H9 (cell line): ENCODE results near the gene RNF32. TPM values are rescaled to one million over a fixed set of nuclear protein-coding genes. Genes with fewer than 3 reads are reported as not detected.
A peak's percentile ranks its signal among the peaks of the same experiment; 100 is the strongest.

Experiments used
- DNase-seq: peaks from one replicate; pipeline ENCODE4 v3.0.0-alpha.2; 2017
- H2AFZ ChIP-seq: one replicate; pipeline ENCODE4 v1.6.1; 2013; ENCODE audit warnings: mild to moderate bottlenecking, low read length, control low read depth, moderate library complexity
- H2AK5ac ChIP-seq: 2 replicates; pipeline ENCODE4 v1.6.1; 2013; ENCODE audit warnings: low read length, control low read depth, mixed read lengths; ENCODE audit not compliant: insufficient read length
- H2BK120ac ChIP-seq: one replicate; pipeline ENCODE4 v1.6.1; 2013; ENCODE audit warnings: low read depth, mild to moderate bottlenecking, low read length, control low read depth, inconsistent platforms; ENCODE audit not compliant: poor library complexity, severe bottlenecking
- H2BK12ac ChIP-seq: 2 replicates; pipeline ENCODE4 v1.6.1; 2013; ENCODE audit warnings: low read length, control low read depth, mixed read lengths, low read depth; ENCODE audit not compliant: insufficient read length
- H2BK15ac ChIP-seq: 2 replicates; pipeline ENCODE4 v1.6.1; 2013; ENCODE audit warnings: low read depth, low read length, control low read depth
- H2BK20ac ChIP-seq: one replicate; pipeline ENCODE4 v1.6.1; 2013; ENCODE audit warnings: low read depth, mild to moderate bottlenecking, low read length, control low read depth, inconsistent platforms; ENCODE audit not compliant: poor library complexity, severe bottlenecking
- H2BK5ac ChIP-seq: 2 replicates; pipeline ENCODE4 v1.6.1; 2013; ENCODE audit warnings: low read length, control low read depth, mixed read lengths; ENCODE audit not compliant: insufficient read length
- H3K14ac ChIP-seq: 2 replicates; pipeline ENCODE4 v1.6.1; 2013; ENCODE audit warnings: low read length, control low read depth; ENCODE audit not compliant: insufficient read depth
- H3K18ac ChIP-seq: 2 replicates; pipeline ENCODE4 v1.6.1; 2013; ENCODE audit warnings: low read depth, mild to moderate bottlenecking, mixed read lengths, low read length, control low read depth; ENCODE audit not compliant: insufficient read length
- H3K23ac ChIP-seq: 2 replicates; pipeline ENCODE4 v1.6.1; 2013; ENCODE audit warnings: low read length, control low read depth, mixed read lengths, low read depth; ENCODE audit not compliant: insufficient read length
- H3K23me2 ChIP-seq: 2 replicates; pipeline ENCODE4 v1.6.1; 2013; ENCODE audit warnings: low read depth, mild to moderate bottlenecking, mixed read lengths, low read length, control low read depth; ENCODE audit not compliant: insufficient read length, poor library complexity, severe bottlenecking
- H3K27ac ChIP-seq: 2 replicates; pipeline ENCODE4 v1.5.1; 2013; ENCODE audit warnings: low read length, control low read depth, mixed read lengths, low read depth; ENCODE audit not compliant: insufficient read length
- H3K27me3 ChIP-seq: 2 replicates; pipeline ENCODE4 v1.6.1; 2013; ENCODE audit warnings: low read length, control low read depth, inconsistent platforms; ENCODE audit not compliant: insufficient read depth
- H3K4ac ChIP-seq: 2 replicates; pipeline ENCODE4 v1.6.1; 2013; ENCODE audit warnings: low read depth, mild to moderate bottlenecking, control low read depth, inconsistent platforms, low read length, moderate library complexity
- H3K4me1 ChIP-seq: 2 replicates; pipeline ENCODE4 v1.6.1; 2013; ENCODE audit warnings: low read length, control low read depth, inconsistent platforms; ENCODE audit not compliant: insufficient read depth
- H3K4me2 ChIP-seq: 2 replicates; pipeline ENCODE4 v1.6.1; 2013; ENCODE audit warnings: low read length, control low read depth, mixed read lengths; ENCODE audit not compliant: insufficient read length, insufficient read depth
- H3K56ac ChIP-seq: 2 replicates; pipeline ENCODE4 v1.6.1; 2013; ENCODE audit warnings: low read depth, mild to moderate bottlenecking, mixed read lengths, low read length, control low read depth; ENCODE audit not compliant: insufficient read length
- H3K79me1 ChIP-seq: 2 replicates; pipeline ENCODE4 v1.6.1; 2013; ENCODE audit warnings: low read depth, mild to moderate bottlenecking, moderate library complexity, low read length, control low read depth, inconsistent platforms; ENCODE audit not compliant: insufficient read depth, poor library complexity, severe bottlenecking
- H3K79me2 ChIP-seq: 2 replicates; pipeline ENCODE4 v1.6.1; 2013; ENCODE audit warnings: low read length, control low read depth, inconsistent platforms; ENCODE audit not compliant: insufficient read depth
- H3K9ac ChIP-seq: 2 replicates; pipeline ENCODE4 v1.6.1; 2013; ENCODE audit warnings: low read length, control low read depth, mixed read lengths; ENCODE audit not compliant: insufficient read length; ENCODE audit errors: extremely low read depth
- H3K9me3 ChIP-seq: one replicate; pipeline ENCODE4 v1.6.1; 2013; ENCODE audit warnings: low read depth, low read length, inconsistent platforms; ENCODE audit not compliant: control insufficient read depth
- H3T11ph ChIP-seq: one replicate; pipeline ENCODE4 v1.6.1; 2013; ENCODE audit warnings: mild to moderate bottlenecking, low read length, control low read depth, inconsistent platforms
- H4K20me1 ChIP-seq: one replicate; pipeline ENCODE4 v1.6.1; 2013; ENCODE audit not compliant: control insufficient read depth, insufficient read length, insufficient read depth
- H4K5ac ChIP-seq: 2 replicates; pipeline ENCODE4 v1.6.1; 2013; ENCODE audit warnings: low read depth, mild to moderate bottlenecking, mixed read lengths, low read length, control low read depth; ENCODE audit not compliant: insufficient read length
- H4K8ac ChIP-seq: replicated peaks from 2 replicates; pipeline ENCODE4 v1.6.1; 2013; ENCODE audit warnings: low read length, control low read depth, mixed read lengths, low read depth; ENCODE audit not compliant: insufficient read length
- H4K91ac ChIP-seq: 2 replicates; pipeline ENCODE4 v1.6.1; 2013; ENCODE audit warnings: low read depth, mild to moderate bottlenecking, moderate library complexity, mixed read lengths, low read length, control low read depth; ENCODE audit not compliant: insufficient read length
- H3K27ac Mint-ChIP-seq, 3 experiments: 2 replicates in 2 of 3; 3 replicates in 1 of 3; pipeline ENCODE4 v1.8.0; 2020 to 2021; ENCODE audit warnings: mixed read lengths in 3 of 3, mild to moderate bottlenecking in 1 of 3, moderate library complexity in 1 of 3
- H3K27me3 Mint-ChIP-seq: 2 replicates; pipeline ENCODE4 v1.8.0; 2021; ENCODE audit warnings: low read depth, mild to moderate bottlenecking, moderate library complexity, mixed read lengths
- H3K36me3 Mint-ChIP-seq, 3 experiments: 2 replicates in 2 of 3; 3 replicates in 1 of 3; pipeline ENCODE4 v1.8.0; 2020 to 2021; ENCODE audit warnings: low read depth in 3 of 3, mixed read lengths in 3 of 3; ENCODE audit not compliant: insufficient read depth in 1 of 3
- H3K4me1 Mint-ChIP-seq, 2 experiments: 2 replicates each; pipeline ENCODE4 v1.8.0; 2020; ENCODE audit warnings: mixed read lengths in 2 of 2
- H3K4me3 Mint-ChIP-seq, 2 experiments: 2 replicates in 1 of 2; 3 replicates in 1 of 2; pipeline ENCODE4 v1.8.0; 2020 to 2021; ENCODE audit warnings: mild to moderate bottlenecking in 2 of 2, mixed read lengths in 2 of 2, moderate library complexity in 1 of 2
- H3K9me3 Mint-ChIP-seq, 2 experiments: 2 replicates in 1 of 2; 3 replicates in 1 of 2; pipeline ENCODE4 v1.8.0; 2020; ENCODE audit warnings: mild to moderate bottlenecking in 2 of 2, mixed read lengths in 2 of 2, moderate library complexity in 1 of 2
- CTCF ChIP-seq: fragments of 200-600 bp; sonication (generic); conservative IDR thresholded peaks from 3 replicates; pipeline ENCODE4 v1.8.0; 2021; ENCODE audit warnings: antibody characterized with exemption, mild to moderate bottlenecking
- WGBS: extraction: QIAGEN DNeasy Blood & Tissue Kit; methylation state at CpG from one replicate; pipeline ENCODE4 v1.1.7; 2013; ENCODE audit warnings: missing lambda C conversion rate, low lambda C conversion rate, mixed read lengths; ENCODE audit not compliant: insufficient read length; ENCODE audit errors: extremely low coverage; 5-methylcytosine and 5-hydroxymethylcytosine counted together
- total RNA-seq: library from RNA; stranded (reverse); gene quantifications from 2 replicates; pipeline ENCODE4 v1.2.1, GENCODE V29; 2021

The RNF32 gene
- total RNA-seq, 1 experiment from 2014 or later = 0.90 TPM

- H3K27ac Mint-ChIP-seq = peak overlapping the region in 1 of 3 experiments; percentile 75; a peak in 2 of 7 replicates
- H3K9ac ChIP-seq = no peak overlapping the region
- TF ChIP-seq CTCF = no peak
- H3T11ph ChIP-seq = no peak overlapping the region
- no peak overlapping the region for H4K5ac ChIP-seq
- no peak overlapping the region for H3K4ac ChIP-seq
- no peaks in the 10 kb centered on the region for H3K27me3 ChIP-seq
- no peak overlapping the region for H2BK15ac ChIP-seq
- H2BK12ac ChIP-seq = no peak overlapping the region
- H3K27me3 Mint-ChIP-seq = no peaks in the 10 kb centered on the region
- H3K23ac ChIP-seq = no peak overlapping the region
- H2AK5ac ChIP-seq = no peak overlapping the region
- no peak overlapping the region for H3K4me2 ChIP-seq
- no peak overlapping the region for H2BK120ac ChIP-seq
- H3K4me1 ChIP-seq = no peaks in the 10 kb centered on the region
- H3K4me3 Mint-ChIP-seq = no peak overlapping the region; a peak in 1 of 5 replicates
- no peaks in the 10 kb centered on the region for H3K79me1 ChIP-seq
- no peaks in the 10 kb centered on the region for H4K20me1 ChIP-seq
- no peak overlapping the region for H2BK5ac ChIP-seq
- no peak overlapping the region for H3K27ac ChIP-seq
- no CpG with 5 or more reads among the region's 6 CpGs for WGBS
- no peaks in the 10 kb centered on the region for H3K79me2 ChIP-seq
- H3K9me3 Mint-ChIP-seq = no peaks in the 10 kb centered on the region; a peak in 1 of 5 replicates
- H2AFZ ChIP-seq = no peak overlapping the region
- H4K91ac ChIP-seq = no peak overlapping the region
- H3K4me1 Mint-ChIP-seq = peaks cover 18 to 25% of the 10 kb centered on the region in 2 experiments
- no peak overlapping the region for H4K8ac ChIP-seq
- H3K14ac ChIP-seq = no peak overlapping the region
- no peak overlapping the region for H2BK20ac ChIP-seq
- H3K9me3 ChIP-seq = no peaks in the 10 kb centered on the region
- peaks cover 13 to 29% (median 29%) of the 10 kb centered on the region in 3 experiments; a peak in 6 of 7 replicates for H3K36me3 Mint-ChIP-seq
- H3K56ac ChIP-seq = no peak overlapping the region
- no peak overlapping the region for H3K18ac ChIP-seq
- no peaks in the 10 kb centered on the region for H3K23me2 ChIP-seq
- no peak for DNase-seq
These were observed 32.9 kb downstream of the RNF32 start for GRCh38 chr7:156673454-156673853.
